Erythroblast (primary cell): ENCODE measurements around the gene PLXNA1.

ENCODE experiments used
- GATA1 ChIP-seq: IDR thresholded peaks from 2 replicates; pipeline ENCODE4 v1.6.1; 2011; ENCODE audit warnings: low read depth, mild to moderate bottlenecking, control low read depth, low read length, moderate library complexity
- POLR2A ChIP-seq: IDR thresholded peaks from 2 replicates; pipeline ENCODE4 v1.6.1; 2011; ENCODE audit warnings: mild to moderate bottlenecking, low read length

GRCh38 chr3:127031845-127032244 is 48.9 kb downstream of the PLXNA1 start:
- TF ChIP-seq GATA1 (no peak), POLR2A (no peak)
